Uterus (tissue), 2 donors: ENCODE data around the gene SH3BP2.

Experiments
- CTCF ChIP-seq, 4 experiments: fragments of 200-600 bp in 2 of 4; fragments of 450-650 bp in 2 of 4; sonication (generic) in 2 of 4; IDR thresholded peaks; one replicate each; pipeline ENCODE4 v1.5.1; 2016 to 2019; ENCODE audit warnings: antibody characterized with exemption in 4 of 4, mild to moderate bottlenecking in 2 of 4, moderate library complexity in 1 of 4
- POLR2A ChIP-seq, 2 donors: fragments of 450-650 bp; IDR thresholded peaks; one replicate each; pipeline ENCODE4 v1.6.1; 2016; ENCODE audit warnings: antibody characterized with exemption in 2 of 2, mild to moderate bottlenecking in 1 of 2, moderate library complexity in 1 of 2

DNA sequence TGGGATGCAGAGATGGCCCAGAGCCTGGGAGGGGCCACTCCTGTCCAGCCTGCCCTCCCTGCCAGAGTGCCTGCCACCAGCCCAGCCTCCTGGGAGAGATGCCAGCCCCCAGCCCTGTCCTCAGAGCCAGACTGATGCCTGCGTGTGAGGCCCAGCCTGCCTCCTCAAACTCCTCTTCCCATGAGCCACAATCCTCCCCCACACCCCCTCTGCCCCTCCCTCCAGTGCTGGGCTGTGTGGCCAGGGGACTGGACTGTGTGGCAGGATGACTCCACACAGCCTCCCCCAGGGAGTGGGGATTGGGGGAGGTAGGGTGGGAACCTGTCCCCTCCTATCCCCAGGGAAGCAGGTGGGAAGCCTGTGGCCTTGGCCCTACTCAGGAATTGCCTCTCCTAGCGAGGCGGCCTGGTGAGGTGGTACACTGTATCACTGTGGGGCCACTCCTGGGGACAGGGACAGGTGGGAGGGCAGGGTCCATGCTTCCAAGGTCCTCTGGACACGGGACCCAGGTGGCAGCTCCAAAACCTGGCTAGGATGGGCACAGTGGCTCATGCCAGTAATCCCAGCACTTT, 4.3 kb upstream of the SH3BP2 start:
- no peak for TF ChIP-seq CTCF (IDR thresholded peaks at IDR 0.05)
- TF ChIP-seq POLR2A (IDR thresholded peaks at IDR 0.05): no peak
